K562 (cell line): ENCODE results near the gene SCYL1.

Experiments
- ELF4 ChIP-seq: fragments of 450-650 bp; formaldehyde crosslinking; IDR thresholded peaks from 2 replicates; pipeline ENCODE4 v1.4.0; 2022; ENCODE audit warnings: missing genetic modification characterization
- EZH2 ChIP-seq: IDR thresholded peaks from 2 replicates; pipeline ENCODE4 v1.6.1; 2012; ENCODE audit warnings: low read depth, mild to moderate bottlenecking, inconsistent platforms, low read length, borderline replicate concordance
- HDAC8 ChIP-seq: fragments of 450-650 bp; IDR thresholded peaks from 2 replicates; pipeline ENCODE4 v1.6.1; 2016; ENCODE audit warnings: mild to moderate bottlenecking, missing genetic modification characterization, moderate library complexity, missing compliant biosample characterization
- MXI1 ChIP-seq: IDR thresholded peaks from 2 replicates; pipeline ENCODE4 v1.6.1; 2011; ENCODE audit warnings: low read depth, mild to moderate bottlenecking, improper control_type of control experiment, low read length
- RAD21 ChIP-seq, 2 experiments: fragments of 250-450 bp in 1 of 2; fragments of 450-650 bp in 1 of 2; sonication (Bioruptor Pico) in 1 of 2; formaldehyde crosslinking in 1 of 2; IDR thresholded peaks in 1 of 2; conservative IDR thresholded peaks in 1 of 2; 2 replicates each; pipeline versions ENCODE4 v1.4.0 to v1.8.0; 2020 to 2022; ENCODE audit warnings: mild to moderate bottlenecking in 2 of 2, moderate library complexity in 1 of 2
- ZNF121 ChIP-seq: sonication (generic); formaldehyde crosslinking; conservative IDR thresholded peaks from 2 replicates; pipeline ENCODE4 v1.8.0; 2022; ENCODE audit warnings: missing genetic modification reagents
- ZNF143 ChIP-seq: sonication (generic); formaldehyde crosslinking; IDR thresholded peaks from 2 replicates; pipeline ENCODE4 v1.9.0; 2022; ENCODE audit warnings: mild to moderate bottlenecking, missing genetic modification reagents
- ZNF165 ChIP-seq: fragments of 250-450 bp; sonication (Bioruptor Pico); IDR thresholded peaks from 2 replicates; pipeline ENCODE4 v1.4.0; 2020; ENCODE audit warnings: borderline replicate concordance
- ZNF41 ChIP-seq: fragments of 250-450 bp; sonication (Bioruptor Pico); conservative IDR thresholded peaks from 2 replicates; pipeline ENCODE4 v1.4.0; 2020; ENCODE audit warnings: mild to moderate bottlenecking
- TF ChIP-seq, protein P1 (sequence below): fragments of 450-650 bp; IDR thresholded peaks from 2 replicates; pipeline ENCODE4 v1.6.1; 2017; ENCODE audit warnings: mild to moderate bottlenecking, moderate library complexity
- TF ChIP-seq, protein P2 (sequence below), 3 experiments: IDR thresholded peaks in 2 of 3; conservative IDR thresholded peaks in 1 of 3; 2 replicates each; pipeline ENCODE4 v1.5.1; 2011 to 2012; ENCODE audit warnings: low read length in 3 of 3, mild to moderate bottlenecking in 3 of 3, control low read depth in 2 of 3, improper control_type of control experiment in 1 of 3, inconsistent platforms in 1 of 3, low read depth in 1 of 3, mixed read lengths in 1 of 3, moderate library complexity in 1 of 3; ENCODE audit not compliant: insufficient read depth in 2 of 3

DNA sequence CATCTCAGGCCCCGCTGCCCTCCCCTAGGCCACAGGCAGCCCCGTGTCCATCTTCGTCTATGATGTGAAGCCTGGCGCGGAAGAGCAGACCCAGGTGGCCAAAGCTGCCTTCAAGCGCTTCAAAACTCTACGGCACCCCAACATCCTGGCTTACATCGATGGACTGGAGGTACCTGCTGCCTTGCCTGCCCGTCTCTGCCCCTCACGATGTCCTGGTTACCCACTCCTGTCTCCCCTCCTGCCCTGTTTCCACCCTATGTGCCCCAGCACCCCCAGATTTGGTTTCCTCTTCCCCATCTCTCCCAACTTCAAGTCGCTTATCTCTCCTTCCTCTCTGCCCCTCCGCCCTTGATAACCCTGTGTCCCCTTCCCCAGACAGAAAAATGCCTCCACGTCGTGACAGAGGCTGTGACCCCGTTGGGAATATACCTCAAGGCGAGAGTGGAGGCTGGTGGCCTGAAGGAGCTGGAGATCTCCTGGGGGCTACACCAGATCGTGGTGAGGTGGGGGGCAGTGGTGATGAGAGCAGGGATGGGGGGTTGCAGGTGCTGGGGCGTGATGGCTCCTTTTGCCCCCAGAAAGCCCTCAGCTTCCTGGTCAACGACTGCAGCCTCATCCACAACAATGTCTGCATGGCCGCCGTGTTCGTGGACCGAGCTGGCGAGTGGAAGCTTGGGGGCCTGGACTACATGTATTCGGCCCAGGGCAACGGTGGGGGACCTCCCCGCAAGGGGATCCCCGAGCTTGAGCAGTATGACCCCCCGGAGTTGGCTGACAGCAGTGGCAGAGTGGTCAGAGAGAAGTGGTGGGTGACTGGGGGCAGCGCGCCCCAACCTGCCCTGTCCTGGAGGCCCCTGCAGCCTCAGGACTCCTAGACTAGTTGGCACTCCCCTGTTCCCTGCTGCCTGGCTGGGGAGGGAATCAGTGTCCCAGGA lies 930 bp downstream of the SCYL1 start:
- TF ChIP-seq ZNF121 (CRISPR knock-in tag) (no peak), ELF4 (CRISPR knock-in tag) (no peak), HDAC8 (tag) (no peak), MXI1 (no peak), RAD21 (CRISPR knock-in tag; conservative IDR thresholded peaks at IDR 0.05 in 1 of 2, IDR thresholded peaks at IDR 0.05 in 1 of 2) (no peak), ZNF41 (CRISPR knock-in tag) (no peak), EZH2 (no peak), ZNF165 (CRISPR knock-in tag) (no peak), ZNF143 (CRISPR knock-in tag) (no peak)
- TF ChIP-seq, protein P1, sequence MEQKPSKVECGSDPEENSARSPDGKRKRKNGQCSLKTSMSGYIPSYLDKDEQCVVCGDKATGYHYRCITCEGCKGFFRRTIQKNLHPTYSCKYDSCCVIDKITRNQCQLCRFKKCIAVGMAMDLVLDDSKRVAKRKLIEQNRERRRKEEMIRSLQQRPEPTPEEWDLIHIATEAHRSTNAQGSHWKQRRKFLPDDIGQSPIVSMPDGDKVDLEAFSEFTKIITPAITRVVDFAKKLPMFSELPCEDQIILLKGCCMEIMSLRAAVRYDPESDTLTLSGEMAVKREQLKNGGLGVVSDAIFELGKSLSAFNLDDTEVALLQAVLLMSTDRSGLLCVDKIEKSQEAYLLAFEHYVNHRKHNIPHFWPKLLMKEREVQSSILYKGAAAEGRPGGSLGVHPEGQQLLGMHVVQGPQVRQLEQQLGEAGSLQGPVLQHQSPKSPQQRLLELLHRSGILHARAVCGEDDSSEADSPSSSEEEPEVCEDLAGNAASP: no peak
- TF ChIP-seq, protein P2, sequence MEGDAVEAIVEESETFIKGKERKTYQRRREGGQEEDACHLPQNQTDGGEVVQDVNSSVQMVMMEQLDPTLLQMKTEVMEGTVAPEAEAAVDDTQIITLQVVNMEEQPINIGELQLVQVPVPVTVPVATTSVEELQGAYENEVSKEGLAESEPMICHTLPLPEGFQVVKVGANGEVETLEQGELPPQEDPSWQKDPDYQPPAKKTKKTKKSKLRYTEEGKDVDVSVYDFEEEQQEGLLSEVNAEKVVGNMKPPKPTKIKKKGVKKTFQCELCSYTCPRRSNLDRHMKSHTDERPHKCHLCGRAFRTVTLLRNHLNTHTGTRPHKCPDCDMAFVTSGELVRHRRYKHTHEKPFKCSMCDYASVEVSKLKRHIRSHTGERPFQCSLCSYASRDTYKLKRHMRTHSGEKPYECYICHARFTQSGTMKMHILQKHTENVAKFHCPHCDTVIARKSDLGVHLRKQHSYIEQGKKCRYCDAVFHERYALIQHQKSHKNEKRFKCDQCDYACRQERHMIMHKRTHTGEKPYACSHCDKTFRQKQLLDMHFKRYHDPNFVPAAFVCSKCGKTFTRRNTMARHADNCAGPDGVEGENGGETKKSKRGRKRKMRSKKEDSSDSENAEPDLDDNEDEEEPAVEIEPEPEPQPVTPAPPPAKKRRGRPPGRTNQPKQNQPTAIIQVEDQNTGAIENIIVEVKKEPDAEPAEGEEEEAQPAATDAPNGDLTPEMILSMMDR (IDR thresholded peaks at IDR 0.05 in 2 of 3, conservative IDR thresholded peaks at IDR 0.05 in 1 of 3; ENCODE audit: insufficient read depth in 2 of 3, low read depth in 1 of 3, low read length in 3 of 3): no peak
